ENCODE data around the gene SLC7A8.

DNA sequence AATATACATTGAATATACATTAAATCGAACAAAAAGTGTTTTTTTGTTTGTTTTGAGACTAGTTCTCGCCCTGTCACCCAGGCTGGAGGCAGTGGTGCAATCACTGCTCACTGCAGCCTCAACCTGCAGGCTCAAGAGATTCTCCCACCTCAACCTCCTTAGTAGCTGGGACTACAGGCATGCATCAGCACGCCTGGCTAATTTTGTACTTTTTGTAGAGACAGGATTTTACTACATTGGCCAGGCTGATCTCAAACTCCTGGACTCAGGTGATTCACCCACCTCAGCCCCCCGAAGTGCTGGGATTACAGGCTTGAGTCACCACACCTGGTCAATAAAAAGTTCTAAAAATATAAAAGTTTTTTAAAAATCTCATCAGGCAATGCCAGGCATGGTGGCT lies 44.1 kb upstream of the SLC7A8 start:
- TF ChIP-seq CTCF (IDR thresholded peaks at IDR 0.05) (no peak), POLR2A (IDR thresholded peaks at IDR 0.05) (no peak), EP300 (IDR thresholded peaks at IDR 0.05) (no peak)
